ENCODE measurements around the gene AASDH. TPM values are rescaled to one million over a fixed set of nuclear protein-coding genes. Genes with fewer than 3 reads are reported as not detected.

AASDH gene
- total RNA-seq, 2 donors from 2014 or later, result 16.2 to 24.0 TPM

DNA sequence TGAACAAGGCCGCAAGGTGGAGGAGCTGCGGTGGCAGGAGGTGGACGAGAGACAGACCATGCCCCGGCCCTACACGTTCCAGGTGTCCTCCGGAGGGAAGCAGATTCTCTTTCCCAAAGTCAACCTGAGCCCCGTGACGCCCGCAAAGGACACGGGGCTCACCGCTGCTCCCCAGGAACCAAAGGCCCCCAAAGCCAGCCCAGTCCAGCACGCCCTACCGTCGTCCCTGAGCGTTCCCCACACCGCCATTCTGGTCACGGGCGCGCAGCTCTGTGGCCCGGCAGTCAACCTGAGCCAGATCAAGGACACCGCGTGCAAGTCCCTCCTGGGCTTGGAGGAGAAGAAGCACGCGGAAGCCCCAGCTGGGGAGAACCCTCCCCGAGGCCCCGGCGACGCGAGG, 72.2 kb downstream of the AASDH start:
- no peaks in the 10 kb centered on the region for H3K4me1 ChIP-seq (ENCODE audit: control insufficient read depth, insufficient read depth, low read length)
- Mint-ChIP-seq H3K4me3 (no peak overlapping the region), H3K27ac (no peak overlapping the region), H3K36me3 (ENCODE audit: low read depth) (peaks cover 72% of the 10 kb centered on the region), H3K4me1 (peaks cover 10% of the 10 kb centered on the region), H3K9me3 (no peaks in the 10 kb centered on the region), H3K27me3 (ENCODE audit: insufficient read depth) (no peaks in the 10 kb centered on the region)
- H3K4me3 ChIP-seq (ENCODE audit: low read length), result no peak overlapping the region
- DNase-seq, result no peak
- no peak overlapping the region for H3K27ac ChIP-seq (ENCODE audit: low read depth, low read length)
- no peaks in the 10 kb centered on the region for H3K9me3 ChIP-seq (ENCODE audit: control insufficient read depth, low read length)
- H3K27me3 ChIP-seq (ENCODE audit: control insufficient read depth, insufficient read depth, low read length, poor library complexity, severe bottlenecking), result no peaks in the 10 kb centered on the region
- H3K36me3 ChIP-seq (ENCODE audit: control insufficient read depth, insufficient read depth, low read length), result peaks cover 43% of the 10 kb centered on the region
- no peak overlapping the region for H3K9ac ChIP-seq (ENCODE audit: extremely low read depth, low read length, poor library complexity, severe bottlenecking)
- 96 to 98% methylated on average over 15 to 29 of the region's 29 CpGs for WGBS, 2 experiments (ENCODE audit: insufficient coverage in 1 of 2, insufficient read length in 1 of 2)
- TF ChIP-seq, protein P1, sequence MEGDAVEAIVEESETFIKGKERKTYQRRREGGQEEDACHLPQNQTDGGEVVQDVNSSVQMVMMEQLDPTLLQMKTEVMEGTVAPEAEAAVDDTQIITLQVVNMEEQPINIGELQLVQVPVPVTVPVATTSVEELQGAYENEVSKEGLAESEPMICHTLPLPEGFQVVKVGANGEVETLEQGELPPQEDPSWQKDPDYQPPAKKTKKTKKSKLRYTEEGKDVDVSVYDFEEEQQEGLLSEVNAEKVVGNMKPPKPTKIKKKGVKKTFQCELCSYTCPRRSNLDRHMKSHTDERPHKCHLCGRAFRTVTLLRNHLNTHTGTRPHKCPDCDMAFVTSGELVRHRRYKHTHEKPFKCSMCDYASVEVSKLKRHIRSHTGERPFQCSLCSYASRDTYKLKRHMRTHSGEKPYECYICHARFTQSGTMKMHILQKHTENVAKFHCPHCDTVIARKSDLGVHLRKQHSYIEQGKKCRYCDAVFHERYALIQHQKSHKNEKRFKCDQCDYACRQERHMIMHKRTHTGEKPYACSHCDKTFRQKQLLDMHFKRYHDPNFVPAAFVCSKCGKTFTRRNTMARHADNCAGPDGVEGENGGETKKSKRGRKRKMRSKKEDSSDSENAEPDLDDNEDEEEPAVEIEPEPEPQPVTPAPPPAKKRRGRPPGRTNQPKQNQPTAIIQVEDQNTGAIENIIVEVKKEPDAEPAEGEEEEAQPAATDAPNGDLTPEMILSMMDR (conservative IDR thresholded peaks at IDR 0.05), result no peak

DNA sequence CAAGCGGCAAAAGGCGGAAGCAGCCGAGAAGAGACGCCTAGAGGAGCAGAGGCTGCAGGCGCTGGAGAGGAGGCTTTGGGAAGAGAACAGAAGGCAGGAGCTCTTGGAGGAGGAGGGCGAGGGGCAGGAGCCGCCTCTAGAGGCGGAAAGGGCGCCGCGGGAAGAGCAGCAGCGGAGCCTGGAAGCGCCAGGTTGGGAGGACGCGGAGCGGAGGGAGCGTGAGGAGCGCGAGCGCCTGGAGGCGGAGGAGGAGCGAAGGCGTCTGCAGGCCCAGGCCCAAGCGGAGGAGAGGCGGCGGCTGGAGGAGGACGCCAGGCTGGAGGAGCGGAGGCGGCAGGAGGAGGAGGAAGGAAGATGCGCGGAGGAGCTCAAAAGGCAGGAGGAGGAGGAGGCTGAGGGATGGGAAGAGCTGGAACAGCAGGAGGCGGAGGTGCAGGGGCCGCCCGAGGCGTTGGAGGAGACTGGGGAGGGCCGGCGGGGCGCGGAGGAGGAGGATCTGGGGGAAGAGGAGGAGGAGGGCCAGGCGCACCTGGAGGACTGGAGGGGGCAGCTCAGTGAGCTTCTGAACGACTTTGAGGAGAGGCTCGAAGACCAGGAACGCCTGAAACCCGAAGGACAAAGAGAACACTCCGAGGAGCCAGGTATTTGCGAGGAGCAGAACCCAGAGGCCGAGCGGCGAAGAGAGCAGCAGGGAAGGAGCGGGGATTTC, 72.9 kb downstream of the AASDH start:
- Histone ChIP-seq H3K27ac (ENCODE audit: low read depth, low read length) (no peak overlapping the region), H3K9me3 (ENCODE audit: control insufficient read depth, low read length) (no peaks in the 10 kb centered on the region), H3K9ac (ENCODE audit: extremely low read depth, low read length, poor library complexity, severe bottlenecking) (no peak overlapping the region), H3K4me1 (ENCODE audit: control insufficient read depth, insufficient read depth, low read length) (no peaks in the 10 kb centered on the region), H3K36me3 (ENCODE audit: control insufficient read depth, insufficient read depth, low read length) (peaks cover 44% of the 10 kb centered on the region), H3K27me3 (ENCODE audit: control insufficient read depth, insufficient read depth, low read length, poor library complexity, severe bottlenecking) (no peaks in the 10 kb centered on the region), H3K4me3 (ENCODE audit: low read length) (no peak overlapping the region)
- 96 to 97% methylated on average over 28 to 50 of the region's 50 CpGs for WGBS, 2 experiments (ENCODE audit: insufficient coverage in 1 of 2, insufficient read length in 1 of 2)
- peaks cover 67% of the 10 kb centered on the region for H3K36me3 Mint-ChIP-seq (ENCODE audit: low read depth)
- H3K4me1 Mint-ChIP-seq, result peaks cover 12% of the 10 kb centered on the region
- no peaks in the 10 kb centered on the region for H3K9me3 Mint-ChIP-seq
- TF ChIP-seq, protein P1 (conservative IDR thresholded peaks at IDR 0.05), result no peak
- no peak for DNase-seq
- no peak overlapping the region for H3K27ac Mint-ChIP-seq
- no peaks in the 10 kb centered on the region for H3K27me3 Mint-ChIP-seq (ENCODE audit: insufficient read depth)
- H3K4me3 Mint-ChIP-seq, result no peak overlapping the region

DNA sequence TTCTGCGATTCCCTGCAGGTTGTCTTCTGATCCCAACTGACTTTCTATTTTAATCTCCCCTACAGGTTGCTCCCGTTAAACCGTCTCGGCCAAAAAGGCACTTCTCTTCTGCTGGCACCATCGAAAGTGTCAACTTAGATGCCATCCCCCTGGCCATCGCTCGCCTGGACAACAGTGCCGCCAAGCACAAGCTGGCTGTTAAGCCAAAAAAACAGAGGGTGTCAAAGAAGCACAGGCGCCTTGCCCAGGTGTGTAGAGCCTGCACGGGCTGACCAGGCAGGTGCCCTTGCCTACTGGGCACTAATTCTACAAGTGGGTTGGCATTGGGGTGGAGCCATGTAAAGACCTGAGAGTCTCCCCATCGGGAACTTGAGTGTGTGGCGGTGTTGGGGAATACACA, 74.2 kb downstream of the AASDH start:
- no peak overlapping the region for H3K27ac ChIP-seq (ENCODE audit: low read depth, low read length)
- 93 to 96% methylated on average over 8 to 12 of the region's 12 CpGs for WGBS, 2 experiments (ENCODE audit: insufficient coverage in 1 of 2, insufficient read length in 1 of 2)
- no peaks in the 10 kb centered on the region for H3K27me3 ChIP-seq (ENCODE audit: control insufficient read depth, insufficient read depth, low read length, poor library complexity, severe bottlenecking)
- no peak overlapping the region for H3K9ac ChIP-seq (ENCODE audit: extremely low read depth, low read length, poor library complexity, severe bottlenecking)
- no peaks in the 10 kb centered on the region for H3K9me3 ChIP-seq (ENCODE audit: control insufficient read depth, low read length)
- TF ChIP-seq, protein P1 (conservative IDR thresholded peaks at IDR 0.05), result no peak
- Mint-ChIP-seq H3K27me3 (ENCODE audit: insufficient read depth) (no peaks in the 10 kb centered on the region), H3K9me3 (no peaks in the 10 kb centered on the region), H3K27ac (no peak overlapping the region), H3K36me3 (ENCODE audit: low read depth) (peaks cover 68% of the 10 kb centered on the region), H3K4me1 (peaks cover 15% of the 10 kb centered on the region), H3K4me3 (no peak overlapping the region)
- H3K4me1 ChIP-seq (ENCODE audit: control insufficient read depth, insufficient read depth, low read length), result no peaks in the 10 kb centered on the region
- no peak for DNase-seq
- peaks cover 44% of the 10 kb centered on the region for H3K36me3 ChIP-seq (ENCODE audit: control insufficient read depth, insufficient read depth, low read length)
- H3K4me3 ChIP-seq (ENCODE audit: low read length), result no peak overlapping the region

Data from endodermal cell (in vitro differentiated cells).